DND-41 (cell line): Measurements from ENCODE around the gene POU3F3.

Experiments used
- CTCF ChIP-seq: IDR thresholded peaks from 2 replicates; pipeline ENCODE4 v1.5.1; 2012; ENCODE audit warnings: borderline replicate concordance, low read length, moderate library complexity, mild to moderate bottlenecking; ENCODE audit not compliant: poor library complexity, severe bottlenecking; ENCODE audit errors: extremely low read depth
- EZH2 ChIP-seq: IDR thresholded peaks from 3 replicates; pipeline ENCODE4 v1.6.1; 2012; ENCODE audit warnings: borderline replicate concordance, low read depth, mild to moderate bottlenecking, moderate library complexity, low read length, inconsistent platforms; ENCODE audit not compliant: severe bottlenecking

GRCh38 chr2:104845552-104845931 lies 8.4 kb upstream of the POU3F3 start:
- no peak for TF ChIP-seq CTCF
- TF ChIP-seq EZH2: no peak
